NB4 (cell line): ENCODE measurements around the gene B9D1.

Experiments used
- DNase-seq: peaks from one replicate; pipeline ENCODE4 v3.0.0; 2010; ENCODE audit warnings: low read depth
- H3K4me3 ChIP-seq: one replicate; pipeline ENCODE4 v1.5.1; 2011; ENCODE audit warnings: mild to moderate bottlenecking, low read depth, low read length, moderate library complexity
- MYC ChIP-seq: IDR thresholded peaks from 2 replicates; pipeline ENCODE4 v1.6.1; 2011; ENCODE audit warnings: low read depth, low read length
- POLR2A ChIP-seq: IDR thresholded peaks from 2 replicates; pipeline ENCODE4 v1.6.1; 2011; ENCODE audit warnings: mild to moderate bottlenecking; ENCODE audit not compliant: insufficient read length; ENCODE audit errors: extremely low read depth
- TF ChIP-seq, protein P1 (sequence below): IDR thresholded peaks from 2 replicates; pipeline ENCODE4 v1.6.1; 2011; ENCODE audit warnings: low read depth, low read length
- TF ChIP-seq, protein P2 (sequence below): IDR thresholded peaks from one replicate; pipeline ENCODE4 v1.5.1; 2012; ENCODE audit warnings: low read depth, low read length

Gene B9D1

DNA sequence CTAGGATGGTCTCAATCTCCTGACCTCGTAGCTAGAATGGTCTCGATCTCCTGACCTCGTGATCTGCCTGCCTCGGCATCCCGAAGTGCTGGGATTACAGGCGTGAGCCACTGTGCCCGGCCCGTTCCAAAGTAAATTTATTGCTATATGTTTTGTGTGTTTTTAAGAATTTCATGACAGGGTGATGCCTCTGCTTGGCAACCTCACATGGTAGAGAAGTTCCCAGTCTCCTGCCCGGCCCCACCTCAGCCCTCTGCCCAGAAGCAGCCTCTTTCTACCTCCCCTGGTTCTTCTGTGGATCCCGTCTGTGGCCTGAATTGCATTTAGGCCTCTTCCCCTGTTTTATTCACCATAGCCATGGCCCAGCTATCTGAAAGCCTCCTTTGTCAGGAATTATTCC lies 55.0 kb downstream of the B9D1 start:
- TF ChIP-seq, protein P1, sequence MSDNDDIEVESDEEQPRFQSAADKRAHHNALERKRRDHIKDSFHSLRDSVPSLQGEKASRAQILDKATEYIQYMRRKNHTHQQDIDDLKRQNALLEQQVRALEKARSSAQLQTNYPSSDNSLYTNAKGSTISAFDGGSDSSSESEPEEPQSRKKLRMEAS, result no peak
- no peak for TF ChIP-seq POLR2A
- TF ChIP-seq, protein P2, sequence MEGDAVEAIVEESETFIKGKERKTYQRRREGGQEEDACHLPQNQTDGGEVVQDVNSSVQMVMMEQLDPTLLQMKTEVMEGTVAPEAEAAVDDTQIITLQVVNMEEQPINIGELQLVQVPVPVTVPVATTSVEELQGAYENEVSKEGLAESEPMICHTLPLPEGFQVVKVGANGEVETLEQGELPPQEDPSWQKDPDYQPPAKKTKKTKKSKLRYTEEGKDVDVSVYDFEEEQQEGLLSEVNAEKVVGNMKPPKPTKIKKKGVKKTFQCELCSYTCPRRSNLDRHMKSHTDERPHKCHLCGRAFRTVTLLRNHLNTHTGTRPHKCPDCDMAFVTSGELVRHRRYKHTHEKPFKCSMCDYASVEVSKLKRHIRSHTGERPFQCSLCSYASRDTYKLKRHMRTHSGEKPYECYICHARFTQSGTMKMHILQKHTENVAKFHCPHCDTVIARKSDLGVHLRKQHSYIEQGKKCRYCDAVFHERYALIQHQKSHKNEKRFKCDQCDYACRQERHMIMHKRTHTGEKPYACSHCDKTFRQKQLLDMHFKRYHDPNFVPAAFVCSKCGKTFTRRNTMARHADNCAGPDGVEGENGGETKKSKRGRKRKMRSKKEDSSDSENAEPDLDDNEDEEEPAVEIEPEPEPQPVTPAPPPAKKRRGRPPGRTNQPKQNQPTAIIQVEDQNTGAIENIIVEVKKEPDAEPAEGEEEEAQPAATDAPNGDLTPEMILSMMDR, result no peak
- TF ChIP-seq MYC, result no peak
- no peak overlapping the region for H3K4me3 ChIP-seq
- no peak for DNase-seq

DNA sequence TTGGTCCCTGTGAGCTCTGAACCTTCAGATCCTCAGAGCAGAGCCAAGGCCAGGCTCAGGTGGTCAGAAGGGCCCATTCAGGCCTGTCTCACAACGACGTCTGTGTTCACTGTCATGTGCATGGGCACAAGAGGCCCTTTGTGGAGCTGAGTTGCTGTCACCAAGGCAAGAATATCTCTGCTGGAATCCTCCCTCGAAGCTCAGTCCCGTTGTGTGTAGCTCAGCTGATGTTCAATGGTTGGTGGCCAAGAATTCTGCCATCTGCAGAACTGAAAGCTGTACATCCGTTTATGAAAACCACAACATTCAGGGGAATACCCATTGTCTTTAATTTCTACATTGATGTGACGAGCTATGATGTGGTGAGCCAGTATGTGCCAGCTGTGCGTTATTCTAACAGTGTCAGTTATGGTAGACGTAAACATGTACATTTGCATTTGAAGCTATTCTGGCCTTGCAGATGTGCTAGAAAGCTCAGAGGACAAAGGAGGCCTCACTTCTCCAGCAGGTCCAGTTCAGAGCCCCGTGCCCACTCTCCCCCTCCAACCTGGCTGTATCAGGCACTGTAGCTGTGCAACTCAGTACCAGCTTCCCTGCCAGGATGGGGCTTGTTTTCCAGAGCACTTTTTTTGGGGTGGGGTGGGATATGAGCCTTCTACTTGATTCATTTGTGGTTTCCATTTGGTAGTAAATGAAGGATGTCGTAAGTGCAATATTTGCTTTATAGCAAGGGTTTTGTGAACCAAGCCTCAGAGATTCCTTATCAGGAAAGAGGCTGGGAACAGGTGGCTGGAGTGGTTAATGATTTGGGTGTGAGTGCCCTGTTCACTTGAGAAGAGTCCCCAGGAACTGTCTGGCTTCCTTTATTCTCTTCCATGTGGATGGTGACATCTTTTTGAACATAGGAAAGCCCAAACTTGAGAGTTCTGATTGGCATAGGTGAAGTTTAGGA lies 56.1 kb downstream of the B9D1 start:
- DNase-seq, result peak; percentile 80
- H3K4me3 ChIP-seq, result no peak overlapping the region
- TF ChIP-seq POLR2A, result no peak
- TF ChIP-seq, protein P1, result no peak
- TF ChIP-seq, protein P2, result no peak
- no peak for TF ChIP-seq MYC

DNA sequence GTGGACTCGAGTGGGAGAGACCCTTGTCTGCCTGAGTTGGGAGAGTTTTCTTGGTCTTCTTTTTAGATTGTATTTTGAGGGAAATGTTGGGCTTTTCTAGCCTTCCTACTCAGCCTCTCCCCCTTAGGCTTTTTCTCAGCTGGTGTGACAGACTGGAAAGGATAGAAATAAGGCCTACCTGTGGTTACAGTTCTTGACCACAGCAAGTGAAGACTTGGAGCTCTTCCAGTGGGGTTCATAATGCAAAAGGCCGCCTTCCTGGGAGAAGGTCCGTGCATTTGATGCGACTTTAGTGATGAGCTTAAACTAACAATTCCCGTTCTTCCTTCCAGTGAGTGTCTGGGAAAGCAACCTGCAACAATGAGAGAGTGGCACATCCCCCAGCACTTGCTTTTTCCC lies 56.8 kb downstream of the B9D1 start:
- TF ChIP-seq, protein P1, result no peak
- TF ChIP-seq POLR2A, result no peak
- TF ChIP-seq, protein P2, result no peak
- no peak for TF ChIP-seq MYC
- H3K4me3 ChIP-seq, result no peak overlapping the region

DNA sequence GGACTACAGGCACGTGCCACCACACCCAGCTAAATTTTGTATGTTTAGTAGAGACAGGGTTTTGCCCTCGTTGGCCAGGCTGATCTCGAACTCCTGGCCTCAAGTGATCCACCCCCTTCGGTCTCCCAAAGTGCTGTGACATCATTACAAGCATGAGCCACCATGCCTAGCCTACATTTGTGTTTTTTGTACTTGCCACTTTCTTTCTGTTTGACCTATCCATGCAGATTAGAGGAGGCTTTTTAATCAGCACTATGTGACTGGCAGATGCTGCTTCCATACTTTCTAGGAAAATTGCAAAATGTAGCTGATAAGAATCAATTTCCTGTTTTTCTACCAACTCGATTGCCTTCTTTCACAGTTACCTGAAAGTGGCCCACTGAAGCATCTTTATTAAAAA lies 57.3 kb downstream of the B9D1 start:
- H3K4me3 ChIP-seq, result no peak overlapping the region
- peak; percentile 47 for DNase-seq
- TF ChIP-seq, protein P2, result no peak
- no peak for TF ChIP-seq MYC

More for the DNA sequence above, 56.8 kb downstream of the B9D1 start:
- no peak for DNase-seq

DNA sequence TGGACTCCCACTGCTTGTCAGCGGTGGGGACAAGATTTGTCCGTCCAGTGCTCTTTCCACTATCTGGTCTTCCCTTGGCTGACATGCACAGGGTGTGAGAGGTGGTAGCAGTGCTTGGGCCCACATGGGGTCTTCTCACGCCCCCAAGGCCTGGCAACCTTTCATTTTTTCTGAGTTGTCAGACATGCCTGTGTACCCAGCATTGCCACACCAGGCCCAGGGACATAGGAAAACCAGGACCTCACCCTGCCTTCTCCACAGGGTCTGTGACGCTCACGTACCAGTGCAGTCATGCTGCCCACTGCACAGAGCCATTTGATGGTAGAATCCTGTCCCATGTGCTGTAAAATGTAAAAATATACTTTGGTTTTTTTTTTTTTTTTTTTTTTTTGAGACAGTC lies 57.8 kb downstream of the B9D1 start:
- TF ChIP-seq, protein P2, result no peak
- no peak for TF ChIP-seq MYC
- TF ChIP-seq, protein P1, result no peak
- TF ChIP-seq POLR2A, result no peak
- no peak overlapping the region for H3K4me3 ChIP-seq
- no peak for DNase-seq

DNA sequence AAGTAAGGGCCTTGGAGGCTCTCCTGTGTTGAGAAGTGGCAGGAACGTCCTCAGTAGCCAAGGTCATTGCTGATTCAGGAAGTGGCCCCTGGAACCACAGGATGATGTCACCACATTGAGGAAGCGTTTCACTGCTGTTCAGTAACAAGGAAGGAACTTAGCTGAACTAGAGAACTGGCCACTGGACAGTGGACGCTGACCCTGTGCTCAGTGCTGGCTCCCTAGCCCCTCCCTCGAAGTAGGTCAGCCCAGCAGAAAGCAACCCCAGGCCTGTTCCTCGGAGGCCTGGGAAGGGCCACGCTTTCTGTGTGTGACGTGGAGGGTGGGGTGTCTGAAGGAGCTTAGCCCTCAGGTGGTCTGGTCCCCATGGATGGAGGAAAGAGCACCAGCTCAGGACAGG lies 58.3 kb downstream of the B9D1 start:
- DNase-seq, result peak; percentile 93
- TF ChIP-seq POLR2A (no peak), MYC (no peak)
- TF ChIP-seq, protein P1, result no peak
- TF ChIP-seq, protein P2, result no peak
- no peak overlapping the region for H3K4me3 ChIP-seq
